Smooth muscle cell (in vitro differentiated cells): ENCODE measurements around the gene IGFL4. TPM values are rescaled to one million over a fixed set of nuclear protein-coding genes. Genes with fewer than 3 reads are reported as not detected.
A peak's percentile ranks its signal among the peaks of the same experiment; 100 is the strongest.

Source experiments
- DNase-seq: peaks from one replicate; lab custom pipeline; 2025; ENCODE audit not compliant: unreplicated experiment; lab: John Stamatoyannopoulos, UW
- H2AFZ ChIP-seq: fragments of 200-600 bp; sonication (generic); 2 replicates; pipeline ENCODE4 v1.6.0; 2016; ENCODE audit warnings: antibody characterized with exemption, low read depth, mild to moderate bottlenecking
- H3F3A ChIP-seq: fragments of 200-600 bp; sonication (generic); 2 replicates; pipeline ENCODE4 v1.6.0; 2017; ENCODE audit warnings: antibody characterized with exemption, low read depth
- H3K27ac ChIP-seq: fragments of 200-600 bp; sonication (generic); 2 replicates; pipeline ENCODE4 v1.5.1; 2016; ENCODE audit warnings: low read depth, mild to moderate bottlenecking
- H3K27me3 ChIP-seq: fragments of 200-600 bp; sonication (generic); 2 replicates; pipeline ENCODE4 v1.6.1; 2016; ENCODE audit warnings: low read depth, mild to moderate bottlenecking
- H3K36me3 ChIP-seq: fragments of 200-600 bp; sonication (generic); 2 replicates; pipeline ENCODE4 v1.5.1; 2016; ENCODE audit warnings: low read depth
- H3K4me1 ChIP-seq: fragments of 200-600 bp; sonication (generic); 2 replicates; pipeline ENCODE4 v1.5.1; 2016; ENCODE audit warnings: low read depth
- H3K4me2 ChIP-seq: fragments of 200-600 bp; sonication (generic); 2 replicates; pipeline ENCODE4 v1.6.0; 2016; ENCODE audit warnings: mild to moderate bottlenecking
- H3K4me3 ChIP-seq: fragments of 200-600 bp; sonication (generic); 2 replicates; pipeline ENCODE4 v1.5.1; 2016; ENCODE audit warnings: mild to moderate bottlenecking
- H3K79me2 ChIP-seq: fragments of 200-600 bp; sonication (generic); 2 replicates; pipeline ENCODE4 v1.6.0; 2016; ENCODE audit warnings: low read depth, mild to moderate bottlenecking
- H3K9ac ChIP-seq: fragments of 200-600 bp; sonication (generic); 2 replicates; pipeline ENCODE4 v1.6.0; 2016; ENCODE audit warnings: low read depth
- H3K9me3 ChIP-seq: fragments of 200-600 bp; sonication (generic); replicated peaks from 2 replicates; pipeline ENCODE4 v1.5.1; 2016; ENCODE audit warnings: low read depth
- H4K20me1 ChIP-seq: fragments of 200-600 bp; sonication (generic); 2 replicates; pipeline ENCODE4 v1.6.0; 2016; ENCODE audit warnings: low read depth
- WGBS: methylation state at CpG from one replicate; pipeline ENCODE4 v1.1.7; 2016; ENCODE audit warnings: low lambda C conversion rate; 5-methylcytosine and 5-hydroxymethylcytosine counted together
- polyA plus RNA-seq: library from polyadenylated mRNA; unstranded; fragments of >200 nt; fragmentation: Nextera tagmentation; extraction: Ambion mirVana; gene quantifications from 2 replicates; pipeline ENCODE4 v1.2.1, GENCODE V29; 2016
- total RNA-seq: library from RNA; depleted of rRNA; stranded (reverse); fragments of >200 nt; gene quantifications from 2 replicates; pipeline ENCODE4 v1.2.3, GENCODE V29; 2014
- TF ChIP-seq, protein P1 (sequence below): fragments of 200-600 bp; sonication (generic); IDR thresholded peaks from 2 replicates; pipeline ENCODE4 v1.5.1; 2017; ENCODE audit warnings: borderline replicate concordance, mild to moderate bottlenecking, antibody characterized with exemption; ENCODE audit not compliant: insufficient read depth, poor library complexity, severe bottlenecking

The IGFL4 gene
- total and polyA plus RNA-seq, 2 experiments from 2014 or later, result 0.45 TPM; not detected in 1

DNA sequence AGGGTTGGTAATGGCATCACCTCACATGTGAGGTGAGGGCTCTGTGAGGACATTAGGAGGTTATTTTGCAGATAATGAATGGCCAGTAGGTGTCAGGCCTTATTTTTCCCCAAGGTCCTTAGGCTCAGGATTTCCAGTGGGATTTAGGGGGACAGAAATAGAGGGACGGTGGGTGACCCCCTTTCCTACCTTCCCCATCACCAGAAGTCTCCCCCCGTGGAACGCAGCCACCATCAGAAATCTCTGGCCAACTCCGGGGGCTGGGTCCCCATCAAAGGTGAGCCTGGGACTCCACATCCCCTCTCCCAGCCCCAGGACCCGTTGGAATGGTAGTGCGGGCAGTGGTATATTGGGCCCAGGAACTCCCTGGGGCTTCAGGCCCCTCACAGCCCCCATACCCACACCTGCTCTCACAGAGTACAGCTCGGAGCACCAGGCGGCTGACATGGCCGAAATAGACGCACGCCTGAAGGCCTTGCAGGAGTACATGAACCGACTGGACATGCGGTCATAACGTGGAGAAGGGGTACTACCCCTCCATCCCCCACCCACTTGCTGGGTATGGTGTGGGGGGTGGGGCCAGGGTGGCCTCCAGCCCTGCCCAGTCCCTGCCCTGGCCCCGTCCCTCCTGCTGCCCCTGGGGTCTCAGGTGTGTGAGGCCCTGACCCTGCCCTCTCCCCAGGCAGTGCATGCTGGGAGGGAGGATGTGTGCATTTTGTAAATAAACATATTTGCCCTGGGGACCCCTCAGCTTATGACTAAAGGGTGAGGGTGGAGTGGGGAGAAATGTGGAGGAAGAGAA lies 22.7 kb downstream of the IGFL4 start:
- Histone ChIP-seq H3F3A (no peaks in the 10 kb centered on the region), H3K4me2 (no peak overlapping the region), H4K20me1 (peaks cover 26% of the 10 kb centered on the region)

GRCh38 chr19:46017095-46017429 lies 23.7 kb downstream of the IGFL4 start:
- 72% methylated on average over 7 of the region's 7 CpGs for WGBS

More for the DNA sequence above, 22.7 kb downstream of the IGFL4 start:
- over 99% methylated on average over 14 of the region's 15 CpGs for WGBS
- Histone ChIP-seq H3K9me3 (no peaks in the 10 kb centered on the region), H3K9ac (no peak overlapping the region), H3K27ac (no peak overlapping the region), H2AFZ (no peak overlapping the region), H3K36me3 (no peaks in the 10 kb centered on the region), H3K79me2 (no peaks in the 10 kb centered on the region), H3K27me3 (peaks cover 35% of the 10 kb centered on the region), H3K4me1 (peaks cover 4% of the 10 kb centered on the region), H3K4me3 (no peak overlapping the region)
- no peak for DNase-seq
- TF ChIP-seq, protein P1, sequence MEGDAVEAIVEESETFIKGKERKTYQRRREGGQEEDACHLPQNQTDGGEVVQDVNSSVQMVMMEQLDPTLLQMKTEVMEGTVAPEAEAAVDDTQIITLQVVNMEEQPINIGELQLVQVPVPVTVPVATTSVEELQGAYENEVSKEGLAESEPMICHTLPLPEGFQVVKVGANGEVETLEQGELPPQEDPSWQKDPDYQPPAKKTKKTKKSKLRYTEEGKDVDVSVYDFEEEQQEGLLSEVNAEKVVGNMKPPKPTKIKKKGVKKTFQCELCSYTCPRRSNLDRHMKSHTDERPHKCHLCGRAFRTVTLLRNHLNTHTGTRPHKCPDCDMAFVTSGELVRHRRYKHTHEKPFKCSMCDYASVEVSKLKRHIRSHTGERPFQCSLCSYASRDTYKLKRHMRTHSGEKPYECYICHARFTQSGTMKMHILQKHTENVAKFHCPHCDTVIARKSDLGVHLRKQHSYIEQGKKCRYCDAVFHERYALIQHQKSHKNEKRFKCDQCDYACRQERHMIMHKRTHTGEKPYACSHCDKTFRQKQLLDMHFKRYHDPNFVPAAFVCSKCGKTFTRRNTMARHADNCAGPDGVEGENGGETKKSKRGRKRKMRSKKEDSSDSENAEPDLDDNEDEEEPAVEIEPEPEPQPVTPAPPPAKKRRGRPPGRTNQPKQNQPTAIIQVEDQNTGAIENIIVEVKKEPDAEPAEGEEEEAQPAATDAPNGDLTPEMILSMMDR, result no peak

GRCh38 chr19:46016426-46017094 lies 24.2 kb downstream of the IGFL4 start:
- WGBS, result 3% methylated on average over 46 of the region's 48 CpGs
- Histone ChIP-seq H3K4me1 (peaks cover 4% of the 10 kb centered on the region), H3K9ac (no peak overlapping the region), H3K4me2 (peak overlapping the region; percentile 95), H3K4me3 (peak overlapping the region; percentile 55), H4K20me1 (peaks cover 26% of the 10 kb centered on the region), H3F3A (no peaks in the 10 kb centered on the region), H3K79me2 (no peaks in the 10 kb centered on the region), H3K36me3 (no peaks in the 10 kb centered on the region), H3K27ac (no peak overlapping the region), H3K9me3 (no peaks in the 10 kb centered on the region), H3K27me3 (peaks cover 37% of the 10 kb centered on the region), H2AFZ (peak overlapping the region; percentile 51)
- peak; percentile 60 for DNase-seq
- TF ChIP-seq, protein P1, result peak; percentile 87

More at GRCh38 chr19:46017095-46017429, 23.7 kb downstream of the IGFL4 start:
- Histone ChIP-seq H3K36me3 (no peaks in the 10 kb centered on the region), H3F3A (no peaks in the 10 kb centered on the region), H3K9ac (no peak overlapping the region), H3K9me3 (no peaks in the 10 kb centered on the region), H3K4me1 (peaks cover 4% of the 10 kb centered on the region), H4K20me1 (peaks cover 26% of the 10 kb centered on the region), H3K79me2 (no peaks in the 10 kb centered on the region), H2AFZ (no peak overlapping the region), H3K4me2 (no peak overlapping the region), H3K27me3 (peaks cover 37% of the 10 kb centered on the region), H3K4me3 (no peak overlapping the region), H3K27ac (no peak overlapping the region)
- TF ChIP-seq, protein P1, result no peak
- DNase-seq, result no peak
